NB4 (cell line): ENCODE data around the gene RAB4B.

Experiments used
- DNase-seq: peaks from one replicate; pipeline ENCODE4 v3.0.0; 2010; ENCODE audit warnings: low read depth
- H3K4me3 ChIP-seq: one replicate; pipeline ENCODE4 v1.5.1; 2011; ENCODE audit warnings: mild to moderate bottlenecking, low read depth, low read length, moderate library complexity
- MAX ChIP-seq: IDR thresholded peaks from 2 replicates; pipeline ENCODE4 v1.6.1; 2011; ENCODE audit warnings: low read depth, low read length
- MYC ChIP-seq: IDR thresholded peaks from 2 replicates; pipeline ENCODE4 v1.6.1; 2011; ENCODE audit warnings: low read depth, low read length
- POLR2A ChIP-seq: IDR thresholded peaks from 2 replicates; pipeline ENCODE4 v1.6.1; 2011; ENCODE audit warnings: mild to moderate bottlenecking; ENCODE audit not compliant: insufficient read length; ENCODE audit errors: extremely low read depth
- TF ChIP-seq, protein P1 (sequence below): IDR thresholded peaks from one replicate; pipeline ENCODE4 v1.5.1; 2012; ENCODE audit warnings: low read depth, low read length

The RAB4B gene

DNA sequence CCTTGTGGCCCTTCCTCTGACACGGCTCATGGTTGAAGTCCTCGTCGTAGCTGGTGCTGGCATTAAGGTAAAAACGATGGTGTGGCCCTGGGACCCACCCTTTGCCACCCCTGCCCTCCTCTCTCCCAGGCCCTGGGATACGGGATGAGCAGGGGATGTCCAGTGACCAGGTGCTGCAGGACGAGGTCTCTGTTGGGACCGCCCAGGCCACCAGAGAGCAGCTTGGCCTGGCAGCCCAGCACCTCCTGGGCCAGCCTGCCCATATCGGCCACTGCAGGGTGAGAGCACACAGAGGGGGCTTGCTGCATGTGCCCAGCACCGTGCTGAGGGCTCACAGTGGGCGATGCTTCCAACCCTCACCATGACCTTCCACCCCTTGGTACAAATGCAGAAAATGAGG, 34.1 kb upstream of the RAB4B start:
- TF ChIP-seq MYC: no peak
- no peak for TF ChIP-seq POLR2A
- TF ChIP-seq, protein P1, sequence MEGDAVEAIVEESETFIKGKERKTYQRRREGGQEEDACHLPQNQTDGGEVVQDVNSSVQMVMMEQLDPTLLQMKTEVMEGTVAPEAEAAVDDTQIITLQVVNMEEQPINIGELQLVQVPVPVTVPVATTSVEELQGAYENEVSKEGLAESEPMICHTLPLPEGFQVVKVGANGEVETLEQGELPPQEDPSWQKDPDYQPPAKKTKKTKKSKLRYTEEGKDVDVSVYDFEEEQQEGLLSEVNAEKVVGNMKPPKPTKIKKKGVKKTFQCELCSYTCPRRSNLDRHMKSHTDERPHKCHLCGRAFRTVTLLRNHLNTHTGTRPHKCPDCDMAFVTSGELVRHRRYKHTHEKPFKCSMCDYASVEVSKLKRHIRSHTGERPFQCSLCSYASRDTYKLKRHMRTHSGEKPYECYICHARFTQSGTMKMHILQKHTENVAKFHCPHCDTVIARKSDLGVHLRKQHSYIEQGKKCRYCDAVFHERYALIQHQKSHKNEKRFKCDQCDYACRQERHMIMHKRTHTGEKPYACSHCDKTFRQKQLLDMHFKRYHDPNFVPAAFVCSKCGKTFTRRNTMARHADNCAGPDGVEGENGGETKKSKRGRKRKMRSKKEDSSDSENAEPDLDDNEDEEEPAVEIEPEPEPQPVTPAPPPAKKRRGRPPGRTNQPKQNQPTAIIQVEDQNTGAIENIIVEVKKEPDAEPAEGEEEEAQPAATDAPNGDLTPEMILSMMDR: no peak
- TF ChIP-seq MAX: no peak
- no peak overlapping the region for H3K4me3 ChIP-seq
- no peak for DNase-seq

GRCh38 chr19:40744554-40745401, 33.3 kb upstream of the RAB4B start:
- H3K4me3 ChIP-seq: no peak overlapping the region
- TF ChIP-seq, protein P1: no peak
- TF ChIP-seq MYC (no peak), MAX (no peak), POLR2A (no peak)
- no peak for DNase-seq

DNA sequence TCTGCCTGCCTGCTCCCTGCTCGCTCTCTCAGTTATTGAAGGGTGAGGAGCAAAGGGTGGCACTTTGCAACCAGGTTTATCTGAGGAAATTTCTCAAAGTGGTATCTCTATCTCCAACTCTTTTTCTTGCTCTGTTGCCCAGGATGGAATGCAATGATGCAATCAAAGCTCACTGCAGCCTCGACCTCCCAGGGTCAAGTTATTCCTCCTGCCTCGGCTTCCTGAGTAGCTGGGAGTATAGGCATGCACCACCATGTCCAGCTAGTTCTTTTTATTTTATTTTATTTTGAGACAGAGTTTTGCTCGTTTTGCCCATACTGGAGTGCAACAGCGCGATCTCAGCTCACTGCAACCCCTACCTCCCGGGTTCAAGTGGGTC, 32.7 kb upstream of the RAB4B start:
- TF ChIP-seq MAX: no peak
- TF ChIP-seq, protein P1: no peak
- no peak for TF ChIP-seq MYC
- TF ChIP-seq POLR2A: no peak
- H3K4me3 ChIP-seq: no peak overlapping the region

GRCh38 chr19:40747536-40747935, 30.5 kb upstream of the RAB4B start:
- DNase-seq: no peak

More for the DNA sequence above, 32.7 kb upstream of the RAB4B start:
- DNase-seq: no peak

GRCh38 chr19:40750058-40750873, 27.8 kb upstream of the RAB4B start, which contains the start of gene ACTMAP:
TSS of gene ACTMAP (minus strand) at chr19:40750477. CDS start at chr19:40749803, 674 bp downstream.
- peak; percentile 98 for DNase-seq
- H3K4me3 ChIP-seq: peak within 1 kb of the TSS; percentile 88
- peak; percentile 86 for TF ChIP-seq MYC
- peak; percentile 99 for TF ChIP-seq MAX
- peak; percentile 44 for TF ChIP-seq POLR2A
- TF ChIP-seq, protein P1: no peak

More at GRCh38 chr19:40747536-40747935, 30.5 kb upstream of the RAB4B start:
- TF ChIP-seq MYC: no peak
- TF ChIP-seq POLR2A: no peak
- no peak for TF ChIP-seq MAX
- TF ChIP-seq, protein P1: no peak
- no peak overlapping the region for H3K4me3 ChIP-seq
